Measurements from ENCODE around the gene TRIM5.
"Not testable (repeated sequence)": the region's sequence is repeated elsewhere in the genome, so short reads cannot be mapped to it uniquely, and the experiment has no call there.

GRCh38 chr11:5656956-5657355 is 27.9 kb downstream of the TRIM5 start:
- TF ChIP-seq CSRNP3 (CRISPR knock-in tag; IDR thresholded peaks at IDR 0.05); CREB5 (CRISPR knock-in tag; IDR thresholded peaks at IDR 0.05; ENCODE audit: low read depth); PATZ1 (CRISPR knock-in tag; IDR thresholded peaks at IDR 0.05; ENCODE audit: borderline replicate concordance); CSDC2 (CRISPR knock-in tag; IDR thresholded peaks at IDR 0.05): not testable (repeated sequence)
